SK-N-MC (cell line): Measurements from ENCODE around the gene PAK4.

ENCODE experiments used
- EZH2 ChIP-seq: fragments of 200-600 bp; sonication (generic); IDR thresholded peaks from one replicate; pipeline ENCODE4 v1.6.1; 2017; ENCODE audit warnings: antibody characterized with exemption
- FOXP2 ChIP-seq: optimal IDR thresholded peaks from 2 replicates; pipeline ENCODE3; 2011; ENCODE audit warnings: mild to moderate bottlenecking, moderate library complexity; ENCODE audit not compliant: insufficient read depth; ENCODE audit errors: extremely low read length, control extremely low read depth

- TF ChIP-seq EZH2 (peak; percentile 28), FOXP2 (no peak)
Observed at GRCh38 chr19:39083599-39083982, 42.0 kb upstream of the PAK4 start.
